HFF-Myc (cell line): Measurements from ENCODE around the gene ATP2B1.

Experiments used
- DNase-seq: peaks from one replicate; pipeline ENCODE4 v3.0.0-alpha.2; 2011; ENCODE audit warnings: low read depth; ENCODE audit errors: extremely low read depth
- H3K4me3 ChIP-seq: replicated peaks from 2 replicates; pipeline ENCODE4 v1.5.1; 2011; ENCODE audit warnings: low read depth, mild to moderate bottlenecking, control low read depth, low read length
- CTCF ChIP-seq: IDR thresholded peaks from 2 replicates; pipeline ENCODE4 v1.5.1; 2012; ENCODE audit warnings: mild to moderate bottlenecking, low read depth, low read length, control low read depth; ENCODE audit errors: missing control alignments

The ATP2B1 gene

GRCh38 chr12:89750389-89751351, 42.0 kb upstream of the ATP2B1 start:
- no peak overlapping the region for H3K4me3 ChIP-seq
- DNase-seq: no peak
- no peak for TF ChIP-seq CTCF

- TF ChIP-seq CTCF: no peak
- H3K4me3 ChIP-seq: no peak overlapping the region
- DNase-seq: no peak
These were observed 40.2 kb upstream of the ATP2B1 start for GRCh38 chr12:89748791-89749190.

- no peak overlapping the region for H3K4me3 ChIP-seq
- no peak for TF ChIP-seq CTCF
- DNase-seq: no peak
These were observed 36.6 kb upstream of the ATP2B1 start for GRCh38 chr12:89745286-89745685.

- H3K4me3 ChIP-seq: no peak overlapping the region
- DNase-seq: no peak
- TF ChIP-seq CTCF: no peak
These were observed 33.8 kb upstream of the ATP2B1 start for GRCh38 chr12:89742337-89743022.

- H3K4me3 ChIP-seq: no peak overlapping the region
- no peak for TF ChIP-seq CTCF
- no peak for DNase-seq
These were observed 32.3 kb upstream of the ATP2B1 start for GRCh38 chr12:89740943-89741342.

- H3K4me3 ChIP-seq: no peak overlapping the region
- TF ChIP-seq CTCF: no peak
- DNase-seq: no peak
These were observed 28.4 kb upstream of the ATP2B1 start for GRCh38 chr12:89736995-89737394.
